ENCODE data around the gene CNST. TPM values are rescaled to one million over a fixed set of nuclear protein-coding genes. Genes with fewer than 3 reads are reported as not detected.
A peak's percentile ranks its signal among the peaks of the same experiment; 100 is the strongest.

Gene CNST
- total and polyA plus RNA-seq, 9 of the 15 experiments (the other 6 are each of a cell fraction or from before 2014, with no cell fraction given) = 17.0 to 55.3 (median 30.8) TPM

DNA sequence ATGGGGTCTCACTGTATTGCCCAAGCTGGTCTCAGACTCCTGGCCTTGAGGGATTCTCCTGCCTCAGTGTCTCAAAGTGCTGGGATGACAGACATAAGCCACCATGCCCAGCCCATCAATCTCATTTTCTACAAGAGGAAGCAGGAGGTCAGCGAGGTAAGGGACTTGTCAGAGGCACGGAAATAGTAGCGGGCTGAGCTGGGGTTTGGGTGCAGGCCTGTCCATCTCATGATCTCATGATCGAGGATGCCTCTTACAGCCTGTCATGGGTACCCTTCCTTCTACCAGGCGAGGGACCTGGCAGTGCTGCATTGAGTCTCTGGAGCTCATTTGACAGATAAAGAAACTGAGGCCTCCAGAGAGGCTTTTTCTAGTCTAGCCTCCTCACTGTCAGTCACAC, 129.4 kb downstream of the CNST start:
- Histone ChIP-seq H3K9me3 (replicated peaks; ENCODE audit: control insufficient read depth, insufficient read depth, low read depth, low read length) (no peaks in the 10 kb centered on the region; the same call in 1 of the 2 replicates), H3K4me1 (replicated peaks in 1 of 2; ENCODE audit: control insufficient read depth in 2 of 2, insufficient read depth in 2 of 2, low read length in 2 of 2) (peaks cover 6 to 11% of the 10 kb centered on the region in 2 experiments; a peak in 4 of 5 replicates), H3K9ac (ENCODE audit: insufficient read depth in 1 of 2, low read depth in 2 of 2, low read length in 2 of 2) (no peak overlapping the region), H3K9me1 (ENCODE audit: control insufficient read depth, insufficient read depth, low read length) (no peaks in the 10 kb centered on the region), H3K4me2 (ENCODE audit: insufficient read depth, low read length) (no peak overlapping the region), H3K79me2 (ENCODE audit: control insufficient read depth, insufficient read depth, low read length) (no peaks in the 10 kb centered on the region), H3K4me3 (no peak overlapping the region), H3K27me3 (ENCODE audit: control insufficient read depth in 2 of 2, insufficient read depth in 2 of 2, low read length in 2 of 2) (no peaks in the 10 kb centered on the region), H3K36me3 (ENCODE audit: control insufficient read depth, insufficient read depth, low read length) (no peaks in the 10 kb centered on the region), H4K20me1 (replicated peaks; ENCODE audit: control insufficient read depth, insufficient read depth, low read length) (no peaks in the 10 kb centered on the region), H3K27ac (ENCODE audit: extremely low read depth, low read depth, low read length) (no peak overlapping the region), H2AFZ (ENCODE audit: low read depth, low read length) (no peak overlapping the region)
- no TSS peak for BruUV-seq (replicated peaks)
- FAIRE-seq = no peak
- TF ChIP-seq NFIX (CRISPR knock-in tag; IDR thresholded peaks at IDR 0.05; ENCODE audit: low read depth) (no peak), FOXK1 (CRISPR knock-in tag; IDR thresholded peaks at IDR 0.05; ENCODE audit: borderline replicate concordance) (0 out of 2 replicates have a peak, but pooled peaks have one; percentile 7)
- no peak for ATAC-seq
- CTCF ChIA-PET (ENCODE audit: low intra/inter-chr PET ratio) = no interaction called here
- POLR2A ChIA-PET = interaction anchor here (0.5 kb wide), 1 partner anchor 1204 kb away, joined by 3 read pairs; no protein-coding TSS in a partner anchor
- DNase-seq (ENCODE audit: extremely low read depth in 1 of 4, low spot score in 3 of 4) = no peak
- intact Hi-C loops (cut with micrococcal nuclease) = loop anchor here (5.0 to 10.0 kb wide), 2 partner anchors 277 to 1541 kb away; partner anchors contain the start of gene KIF26B
- in situ Hi-C loops (cut with MboI) = loop anchor here (5.0 kb wide), 1 partner anchor 198 kb away; no protein-coding TSS in a partner anchor
- WGBS (ENCODE audit: insufficient coverage, low coverage, missing lambda C conversion rate) = 72% methylated on average over 5 of the region's 5 CpGs

DNA sequence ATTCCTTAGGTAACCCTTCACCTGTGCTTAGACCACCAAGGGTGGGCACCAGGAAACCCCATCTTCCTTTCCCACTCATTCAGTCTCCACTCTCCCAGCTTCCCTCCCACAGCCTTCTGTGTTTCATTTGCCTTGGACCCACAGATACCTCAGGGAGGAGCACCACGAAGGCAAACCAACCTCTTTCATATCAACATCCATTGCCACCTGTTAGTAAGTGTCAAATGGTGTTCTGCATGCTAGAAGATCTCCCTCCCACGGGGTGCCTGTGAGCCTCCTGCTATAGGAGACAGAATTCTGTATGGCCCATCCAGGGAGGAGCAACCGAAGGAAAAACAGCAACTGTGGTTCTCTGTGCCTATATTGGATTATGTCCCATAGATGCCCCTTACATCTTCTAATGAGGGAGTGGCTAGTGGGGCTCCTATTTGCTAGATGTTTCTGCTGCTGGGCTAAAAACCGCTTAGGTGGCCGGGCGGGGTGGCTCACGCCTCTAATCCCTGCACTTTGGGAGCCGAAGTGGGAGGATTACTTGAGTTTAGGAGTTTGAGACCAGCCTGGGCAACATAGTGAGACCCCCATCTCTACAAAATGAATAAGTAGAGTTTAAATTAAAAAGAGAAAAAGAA, 132.3 kb downstream of the CNST start:
- no peak; the same call in 1 of the 3 replicates for ATAC-seq
- no TSS peak for BruUV-seq (replicated peaks)
- peak overlapping the region; percentile 69 for H3K27ac ChIP-seq (ENCODE audit: extremely low read depth, low read depth, low read length)
- TF ChIP-seq SIRT6 (IDR thresholded peaks at IDR 0.05; ENCODE audit: low read depth, low read length) (no peak), RHOXF2B (CRISPR knock-in tag; conservative IDR thresholded peaks at IDR 0.05) (no peak), ZNF121 (CRISPR knock-in tag; conservative IDR thresholded peaks at IDR 0.05) (peak; percentile 70), ZBTB1 (CRISPR knock-in tag; IDR thresholded peaks at IDR 0.05; ENCODE audit: borderline replicate concordance, low read depth) (0 out of 2 replicates have a peak, but pooled peaks have one; percentile 44), SMARCA5 (IDR thresholded peaks at IDR 0.05) (0 out of 2 replicates have a peak, but pooled peaks have one; percentile 8), BCOR (IDR thresholded peaks at IDR 0.05) (peak; percentile 55)
- TF ChIP-seq, protein P1, sequence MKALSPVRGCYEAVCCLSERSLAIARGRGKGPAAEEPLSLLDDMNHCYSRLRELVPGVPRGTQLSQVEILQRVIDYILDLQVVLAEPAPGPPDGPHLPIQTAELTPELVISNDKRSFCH (CRISPR knock-in tag; IDR thresholded peaks at IDR 0.05) = no peak
- TF ChIP-seq, protein P1 (tag; IDR thresholded peaks at IDR 0.05) = 0 out of 2 replicates have a peak, but pooled peaks have one; percentile 18
- TF ChIP-seq, protein P2, sequence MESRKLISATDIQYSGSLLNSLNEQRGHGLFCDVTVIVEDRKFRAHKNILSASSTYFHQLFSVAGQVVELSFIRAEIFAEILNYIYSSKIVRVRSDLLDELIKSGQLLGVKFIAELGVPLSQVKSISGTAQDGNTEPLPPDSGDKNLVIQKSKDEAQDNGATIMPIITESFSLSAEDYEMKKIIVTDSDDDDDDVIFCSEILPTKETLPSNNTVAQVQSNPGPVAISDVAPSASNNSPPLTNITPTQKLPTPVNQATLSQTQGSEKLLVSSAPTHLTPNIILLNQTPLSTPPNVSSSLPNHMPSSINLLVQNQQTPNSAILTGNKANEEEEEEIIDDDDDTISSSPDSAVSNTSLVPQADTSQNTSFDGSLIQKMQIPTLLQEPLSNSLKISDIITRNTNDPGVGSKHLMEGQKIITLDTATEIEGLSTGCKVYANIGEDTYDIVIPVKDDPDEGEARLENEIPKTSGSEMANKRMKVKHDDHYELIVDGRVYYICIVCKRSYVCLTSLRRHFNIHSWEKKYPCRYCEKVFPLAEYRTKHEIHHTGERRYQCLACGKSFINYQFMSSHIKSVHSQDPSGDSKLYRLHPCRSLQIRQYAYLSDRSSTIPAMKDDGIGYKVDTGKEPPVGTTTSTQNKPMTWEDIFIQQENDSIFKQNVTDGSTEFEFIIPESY (CRISPR knock-in tag; IDR thresholded peaks at IDR 0.05) = peak; percentile 61; the same call in 1 of the 2 replicates

More for the DNA sequence above, 132.3 kb downstream of the CNST start:
- 69% methylated on average over 8 of the region's 8 CpGs for WGBS (ENCODE audit: insufficient coverage, low coverage, missing lambda C conversion rate)
- in situ Hi-C loops (cut with MboI) = loop anchor here (5.0 kb wide), 1 partner anchor 201 kb away; no protein-coding TSS in a partner anchor
- Histone ChIP-seq H3K9me3 (replicated peaks; ENCODE audit: control insufficient read depth, insufficient read depth, low read depth, low read length) (no peaks in the 10 kb centered on the region; the same call in 1 of the 2 replicates), H3K27me3 (ENCODE audit: control insufficient read depth in 2 of 2, insufficient read depth in 2 of 2, low read length in 2 of 2) (no peaks in the 10 kb centered on the region), H3K4me3 (no peak overlapping the region), H3K4me2 (ENCODE audit: insufficient read depth, low read length) (peak overlapping the region; percentile 67), H3K9ac (ENCODE audit: insufficient read depth in 1 of 2, low read depth in 2 of 2, low read length in 2 of 2) (peak overlapping the region in 1 of 2 experiments; percentile 53; a peak in 3 of 4 replicates), H3K4me1 (replicated peaks in 1 of 2; ENCODE audit: control insufficient read depth in 2 of 2, insufficient read depth in 2 of 2, low read length in 2 of 2) (peaks cover 6 to 11% of the 10 kb centered on the region in 2 experiments; a peak in 4 of 5 replicates), H2AFZ (ENCODE audit: low read depth, low read length) (peak overlapping the region; percentile 96), H4K20me1 (replicated peaks; ENCODE audit: control insufficient read depth, insufficient read depth, low read length) (no peaks in the 10 kb centered on the region), H3K79me2 (ENCODE audit: control insufficient read depth, insufficient read depth, low read length) (no peaks in the 10 kb centered on the region), H3K36me3 (ENCODE audit: control insufficient read depth, insufficient read depth, low read length) (no peaks in the 10 kb centered on the region), H3K9me1 (ENCODE audit: control insufficient read depth, insufficient read depth, low read length) (no peaks in the 10 kb centered on the region)
- CTCF ChIA-PET (ENCODE audit: low intra/inter-chr PET ratio) = interaction anchor here (1.3 to 1.4 kb wide), 2 partner anchors 201 kb away, joined by 4 to 10 read pairs; no protein-coding TSS in a partner anchor
- POLR2A ChIA-PET = interaction anchor here (0.6 kb wide), 1 partner anchor 375 kb away, joined by 3 read pairs; no protein-coding TSS in a partner anchor
- FAIRE-seq (no peak), DNase-seq (ENCODE audit: extremely low read depth in 1 of 4, low spot score in 3 of 4) (no peak)
- intact Hi-C loops (cut with micrococcal nuclease) = loop anchor here (1.0 to 10.0 kb wide), 6 partner anchors 9 to 1544 kb away; partner anchors contain the start of genes CNST, KIF26B and TFB2M

All from K562 (cell line).